NCI-H187 (cell line): ENCODE data around the gene RIOK2.

Source experiments
- DNase-seq, 2 experiments: peaks; one replicate each; lab custom pipeline; 2025; lab: John Stamatoyannopoulos, UW

Gene RIOK2

GRCh38 chr5:97124335-97124734, 58.7 kb downstream of the RIOK2 start:
- DNase-seq, result no peak

GRCh38 chr5:97121848-97122247, 61.2 kb downstream of the RIOK2 start:
- peak in 1 of 2 experiments; percentile 22 for DNase-seq

- no peak for DNase-seq
Measured at GRCh38 chr5:97120195-97120594, 62.9 kb downstream of the RIOK2 start.

- no peak for DNase-seq
Measured at GRCh38 chr5:97119007-97119390, 64.0 kb downstream of the RIOK2 start.

GRCh38 chr5:97118261-97119006, 64.6 kb downstream of the RIOK2 start:
- no peak for DNase-seq

- DNase-seq, result no peak
Measured at GRCh38 chr5:97115932-97116331, 67.1 kb downstream of the RIOK2 start.

GRCh38 chr5:97112230-97112629, 70.8 kb downstream of the RIOK2 start:
- DNase-seq, result no peak

GRCh38 chr5:97111616-97112015, 71.4 kb downstream of the RIOK2 start:
- DNase-seq, result no peak

GRCh38 chr5:97111004-97111403, 72.0 kb downstream of the RIOK2 start:
- no peak for DNase-seq
